HG02763 (cell line): ENCODE results near the gene SCART1.

ENCODE experiments used
- ATAC-seq: cut with Tn5 transposase; IDR thresholded peaks from one replicate; pipeline ENCODE4 v1.9.1; 2021; ENCODE audit warnings: mild to moderate bottlenecking, moderate library complexity; ENCODE audit not compliant: unreplicated experiment

SCART1 gene

DNA sequence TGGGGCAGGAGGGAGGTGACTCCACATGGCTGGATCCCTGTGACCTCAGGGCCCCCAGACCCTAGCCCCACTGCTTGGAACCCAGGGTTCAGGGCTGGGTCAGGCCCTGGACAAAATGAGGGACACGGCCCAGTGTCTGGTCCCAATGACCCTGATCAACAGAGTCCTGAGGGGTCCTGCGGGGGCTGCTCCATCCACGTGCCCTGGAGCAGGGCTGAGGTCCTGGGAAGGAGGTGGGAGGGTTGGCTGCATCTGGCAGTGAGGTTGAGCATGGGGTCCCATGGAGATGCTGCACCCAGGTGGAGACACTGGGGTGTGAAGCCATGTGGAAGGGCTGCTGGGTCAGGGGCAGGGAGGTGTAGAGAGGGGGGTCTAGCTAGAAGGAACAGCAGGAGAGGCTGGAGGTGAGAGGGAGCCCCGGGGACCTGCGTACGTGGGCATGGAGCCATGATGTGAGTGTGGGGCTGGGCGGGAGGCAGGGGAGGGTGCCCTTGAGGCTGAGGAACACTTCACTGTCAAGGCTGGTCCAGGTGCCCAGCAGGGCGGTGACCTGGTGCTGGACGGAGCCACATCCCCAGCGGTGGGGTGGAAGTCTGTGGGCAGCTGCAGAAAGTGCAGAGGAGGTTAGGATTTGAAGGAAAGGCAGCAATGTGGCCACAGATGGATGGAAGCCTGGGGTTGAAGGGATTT lies 604 bp downstream of the SCART1 start:
- no peak for ATAC-seq

GRCh38 chr10:133455196-133455595 lies 1.5 kb downstream of the SCART1 start:
- no peak for ATAC-seq

- no peak for ATAC-seq
These were observed 1.9 kb downstream of the SCART1 start for GRCh38 chr10:133455611-133456031.

DNA sequence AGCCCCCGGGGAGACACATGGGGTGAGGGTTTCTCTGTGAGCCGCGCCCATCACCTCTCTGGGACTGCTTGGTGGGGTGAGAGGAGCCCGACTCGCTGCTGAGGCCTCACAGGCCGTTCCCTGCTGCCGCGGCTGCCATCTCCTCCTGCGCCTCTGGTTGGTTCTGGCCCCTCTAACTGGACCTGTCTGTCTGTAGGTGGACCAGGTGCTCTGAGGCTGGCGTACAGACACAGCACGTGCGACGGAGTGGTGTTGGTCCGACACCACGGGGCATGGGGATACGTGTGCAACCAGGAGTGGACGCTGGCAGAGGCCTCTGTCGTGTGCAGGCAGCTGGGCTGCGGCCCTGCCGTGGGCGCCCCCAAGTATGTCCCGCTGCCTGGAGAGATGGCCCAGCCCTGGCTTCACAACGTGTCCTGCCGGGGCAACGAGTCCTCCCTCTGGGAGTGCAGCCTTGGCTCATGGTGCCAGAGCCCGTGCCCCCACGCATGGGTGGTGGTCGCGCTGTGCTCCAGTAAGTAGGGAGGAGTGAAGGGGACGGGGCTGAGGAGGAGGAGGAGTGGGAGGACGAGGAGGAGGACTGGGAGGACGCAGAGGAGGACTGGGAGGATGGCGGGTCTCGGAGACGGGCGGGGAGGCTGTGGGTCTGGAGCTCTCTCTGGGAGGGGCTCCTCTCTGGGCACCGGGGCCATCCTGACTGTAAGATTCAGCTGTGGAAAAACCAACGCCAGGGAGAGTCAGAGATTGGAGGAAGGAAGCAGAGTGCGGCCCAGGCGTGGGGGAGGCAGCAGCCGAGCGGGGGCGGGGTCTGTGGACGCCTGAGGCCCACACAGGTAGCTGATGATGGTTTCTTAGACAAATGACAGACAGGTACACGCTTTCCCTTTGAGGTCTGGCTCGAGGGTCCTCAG lies 2.6 kb downstream of the SCART1 start:
- ATAC-seq = no peak

- no peak for ATAC-seq
These were observed 3.5 kb downstream of the SCART1 start for GRCh38 chr10:133457100-133457841.

- no peak for ATAC-seq
These were observed 4.4 kb downstream of the SCART1 start for GRCh38 chr10:133458021-133458709.

- no peak for ATAC-seq
These were observed 5.1 kb downstream of the SCART1 start for GRCh38 chr10:133458710-133459453.

DNA sequence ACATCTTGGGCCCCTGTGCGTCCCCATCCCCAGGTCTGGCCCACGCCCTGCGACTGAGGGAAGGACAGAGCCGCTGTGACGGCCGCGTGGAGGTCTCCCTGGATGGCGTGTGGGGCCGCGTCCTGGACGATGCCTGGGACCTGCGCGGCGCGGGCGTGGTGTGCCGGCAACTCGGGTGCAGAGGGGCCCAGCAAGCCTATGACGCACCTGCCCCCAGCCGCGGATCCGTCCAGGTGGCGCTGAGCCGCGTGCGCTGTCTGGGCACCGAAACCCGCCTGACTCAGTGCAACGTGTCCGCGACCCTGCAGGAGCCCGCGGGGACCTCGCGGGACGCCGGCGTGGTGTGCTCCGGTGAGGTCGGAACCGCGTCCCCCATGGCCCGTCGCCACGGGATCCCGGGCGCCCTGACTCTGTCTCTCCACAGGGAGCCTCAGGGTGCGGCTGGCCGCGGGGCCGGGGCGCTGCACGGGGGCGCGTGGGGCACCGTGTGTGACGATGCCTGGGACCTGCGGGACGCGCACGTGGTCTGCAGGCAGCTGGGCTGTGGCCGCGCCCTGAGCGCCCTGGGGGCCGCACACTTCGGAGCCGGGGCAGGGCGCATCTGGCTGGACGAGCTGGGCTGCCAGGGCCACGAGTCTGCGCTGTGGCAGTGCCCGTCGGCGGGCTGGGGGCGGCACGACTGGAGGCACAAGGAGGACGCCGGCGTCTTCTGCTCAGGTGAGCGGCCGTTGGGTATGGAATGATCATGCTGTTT lies 5.9 kb downstream of the SCART1 start:
- no peak for ATAC-seq

DNA sequence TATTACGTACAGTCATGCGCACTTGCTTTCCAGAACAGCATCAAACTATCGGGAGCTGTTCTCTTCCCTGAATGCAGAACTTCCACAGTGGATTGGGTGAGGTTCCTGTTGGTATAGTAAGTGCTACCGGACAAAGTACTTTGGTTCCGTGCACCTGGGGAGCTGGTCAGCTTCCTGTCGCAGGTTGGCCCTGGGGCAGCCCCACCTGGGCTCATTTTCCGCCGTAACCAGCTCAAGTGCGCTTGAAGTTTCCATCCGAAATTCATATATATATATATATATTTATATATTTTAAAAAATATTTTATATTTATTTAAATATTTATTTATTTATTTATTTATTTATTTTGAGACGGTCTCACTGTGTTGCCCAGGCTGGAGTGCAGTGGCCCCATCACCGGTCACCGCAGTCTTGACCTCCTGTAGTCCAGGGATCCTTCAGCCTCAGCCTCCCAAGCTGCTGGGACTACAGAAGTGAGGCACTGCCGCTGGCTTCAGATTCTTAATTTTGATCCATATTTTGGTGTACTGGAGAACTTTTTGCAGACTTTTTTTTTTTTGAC lies 6.5 kb downstream of the SCART1 start:
- ATAC-seq = no peak

GRCh38 chr10:133461027-133461426 lies 7.3 kb downstream of the SCART1 start:
- no peak for ATAC-seq

DNA sequence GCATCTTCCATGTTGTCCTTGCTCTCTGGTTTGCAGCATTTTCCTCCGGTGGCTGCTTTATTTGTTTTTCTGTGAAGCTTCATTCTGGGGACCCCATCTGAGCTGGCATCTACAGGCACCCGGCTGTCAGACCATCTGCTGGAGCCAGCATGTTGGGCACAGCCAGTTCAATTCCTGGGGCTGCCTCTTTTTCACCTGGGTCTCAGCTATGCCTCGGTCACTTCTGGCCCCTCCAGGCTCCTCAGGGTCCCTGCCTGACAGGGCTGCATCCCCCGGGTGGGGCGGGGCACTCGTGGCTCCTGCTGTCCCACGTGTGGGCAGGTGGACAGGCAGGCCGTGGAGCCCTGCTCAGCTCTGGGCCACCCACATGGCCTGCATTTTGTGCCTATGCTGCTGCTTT lies 8.1 kb downstream of the SCART1 start:
- no peak for ATAC-seq

DNA sequence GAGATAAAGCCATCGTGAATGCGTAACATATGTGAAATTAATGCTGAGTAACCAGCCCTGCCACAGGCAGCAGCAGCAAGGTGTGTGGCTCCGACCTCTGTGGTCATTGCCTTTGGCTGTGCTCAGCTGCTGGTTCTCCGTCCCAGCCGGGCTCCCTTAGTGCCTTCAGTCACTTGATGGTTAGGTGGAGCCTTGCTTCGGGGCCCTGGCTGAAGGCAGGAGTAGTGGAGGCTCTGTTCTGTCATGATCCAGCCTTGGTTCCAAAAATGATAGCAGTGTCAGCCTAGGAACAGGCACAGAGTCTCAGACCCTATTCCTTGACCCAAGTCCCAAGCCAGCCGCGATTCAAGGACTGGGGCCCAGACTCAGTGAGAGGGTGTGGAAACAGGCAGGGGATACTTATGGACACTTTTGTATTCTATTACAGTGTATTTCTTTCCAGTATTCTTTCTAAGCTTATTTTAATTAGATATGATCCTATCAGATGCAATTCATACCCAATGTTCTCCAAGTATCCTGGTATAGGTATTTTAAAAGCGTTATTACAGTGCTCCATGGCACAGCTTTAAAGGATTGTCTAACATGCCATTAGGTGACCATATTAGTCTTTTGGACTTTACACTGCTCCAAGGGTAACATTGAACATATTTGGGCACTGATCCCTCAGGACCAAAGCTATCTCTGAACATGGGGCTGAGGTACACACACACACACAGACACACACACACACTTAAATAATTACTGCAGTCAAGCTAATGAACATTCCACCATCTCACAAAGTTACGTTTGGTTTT lies 9.0 kb downstream of the SCART1 start:
- no peak for ATAC-seq

GRCh38 chr10:133464582-133465031 lies 10.9 kb downstream of the SCART1 start:
- no peak for ATAC-seq

- ATAC-seq = no peak
These were observed 11.6 kb downstream of the SCART1 start for GRCh38 chr10:133465191-133465949.

- ATAC-seq = no peak
These were observed 12.3 kb downstream of the SCART1 start for GRCh38 chr10:133465950-133466474.

DNA sequence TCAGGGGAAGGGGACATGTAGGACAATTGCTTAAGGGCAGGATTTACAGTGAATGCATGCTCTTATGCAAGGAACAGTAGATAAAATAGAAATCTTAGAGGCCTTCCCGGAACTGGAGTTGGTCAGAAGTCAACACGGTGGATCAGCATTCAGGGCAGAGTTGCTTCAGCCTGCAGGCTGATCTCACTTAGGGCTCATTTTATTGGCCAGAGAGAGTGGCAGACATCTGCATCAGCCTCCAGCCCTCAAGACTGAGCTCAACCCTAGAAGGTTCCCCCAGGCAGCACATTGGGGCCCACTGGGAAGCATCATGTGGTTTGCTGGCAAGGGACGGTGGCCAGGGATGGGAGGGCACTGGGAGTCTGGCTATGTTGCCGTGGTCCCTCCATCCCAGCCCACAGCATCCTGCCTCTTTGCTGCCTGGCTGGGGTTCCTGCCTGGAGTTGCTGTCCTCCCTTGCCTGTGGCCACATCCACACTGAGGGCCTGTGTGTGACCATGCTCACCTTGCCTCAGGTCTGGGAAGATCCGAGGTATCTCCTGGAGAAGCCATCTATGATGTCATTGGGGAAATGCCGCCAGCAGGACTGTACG lies 13.0 kb downstream of the SCART1 start:
- ATAC-seq = no peak
